Stomach (tissue), 19 donors: Measurements from ENCODE around the gene N4BP3. TPM values are rescaled to one million over a fixed set of nuclear protein-coding genes. Genes with fewer than 3 reads are reported as not detected.

Experiments
- DNase-seq, 2 donors: peaks; one replicate each; pipeline versions ENCODE4 v3.0.0 to v3.0.0-alpha.2; 2013 to 2019
- H3K27ac ChIP-seq, 5 donors: fragments of 200-600 bp in 4 of 5; sonication (generic) in 4 of 5; one replicate each; pipeline ENCODE4 v1.5.1; 2013 to 2019; ENCODE audit warnings: mild to moderate bottlenecking in 1 of 5, moderate library complexity in 1 of 5
- H3K27me3 ChIP-seq, 3 donors: fragments of 200-600 bp; sonication (generic); one replicate each; pipeline ENCODE4 v1.5.1; 2017 to 2019; ENCODE audit warnings: mixed run types in 1 of 3
- H3K36me3 ChIP-seq, 4 donors: fragments of 200-600 bp; sonication (generic); 1 replicate in 3 of 4; 2 replicates in 1 of 4; pipeline ENCODE4 v1.5.1; 2016 to 2019
- H3K4me1 ChIP-seq, 4 donors: fragments of 200-600 bp; sonication (generic); one replicate each; pipeline ENCODE4 v1.5.1; 2016 to 2019
- H3K4me3 ChIP-seq, 4 donors: fragments of 200-600 bp; sonication (generic) in 3 of 4; one replicate each; pipeline ENCODE4 v1.5.1; 2016 to 2019; ENCODE audit warnings: mild to moderate bottlenecking in 1 of 4
- H3K9me3 ChIP-seq, 4 donors: fragments of 200-600 bp; sonication (generic); one replicate each; pipeline ENCODE4 v1.5.1; 2016 to 2019
- CTCF ChIP-seq, 7 experiments: fragments of 450-650 bp in 4 of 7; fragments of 200-600 bp in 3 of 7; sonication (generic) in 3 of 7; IDR thresholded peaks; one replicate each; pipeline ENCODE4 v1.5.1; 2016 to 2019; ENCODE audit warnings: antibody characterized with exemption in 7 of 7, control low read depth in 2 of 7, mild to moderate bottlenecking in 1 of 7
- EP300 ChIP-seq: sonication (generic); formaldehyde crosslinking; IDR thresholded peaks from one replicate; pipeline ENCODE4 v1.6.1; 2017; ENCODE audit warnings: antibody characterized with exemption
- POLR2A ChIP-seq, 4 donors: fragments of 450-650 bp; IDR thresholded peaks; one replicate each; pipeline ENCODE4 v1.6.1; 2016; ENCODE audit warnings: antibody characterized with exemption in 4 of 4, control low read depth in 2 of 4, mild to moderate bottlenecking in 1 of 4, moderate library complexity in 1 of 4
- POLR2AphosphoS5 ChIP-seq, 3 donors: sonication (generic); formaldehyde crosslinking; IDR thresholded peaks; one replicate each; pipeline ENCODE4 v1.6.1; 2016; ENCODE audit warnings: antibody characterized with exemption in 3 of 3
- WGBS, 5 donors: extraction: QIAGEN DNeasy Blood & Tissue Kit in 3 of 5; methylation state at CpG; one replicate each; pipeline versions ENCODE4 v1.1.5 to v1.1.7; 2013 to 2018; 5-methylcytosine and 5-hydroxymethylcytosine counted together
- intact Hi-C: fragments of 100-400 bp; cut with DNase I; formaldehyde crosslinking; loops from one replicate; pipeline ENCODE4 v1.15.1; 2023; ENCODE audit warnings: low total_unique reads
- long read RNA-seq, 10 donors: transcript quantifications; one replicate each; lab custom pipeline, GENCODE V29; 2026
- polyA plus RNA-seq, 3 donors: library from polyadenylated mRNA; stranded (reverse); fragments of 200-250 nt; gene quantifications; one replicate each; pipeline ENCODE4 v1.2.3, GENCODE V29; 2013
- total RNA-seq, 5 donors: library from RNA; depleted of rRNA; stranded (reverse); fragments of >200 nt; gene quantifications; one replicate each; pipeline versions ENCODE4 v1.1.0 to v1.2.3, GENCODE V29; 2014 to 2016
- donor health status: healthy with polysubstance abuse.
- donor health status: Bipolar disorder and iron deficiency.
- donor health status: healthy.

Gene N4BP3
- total RNA-seq (1 to 10 TPM in 4 of 5 donors, not detected in 1; 2.7 to 6.1 (median 3.9) TPM), polyA plus RNA-seq (1 to 10 TPM; 2.6 to 3.8 (median 2.9) TPM)
- long read RNA-seq, donor 1: 0 reads
- long read RNA-seq, donor 2: 0 reads
- long read RNA-seq, donor 3, full-length matches to known transcripts: 1 of 1 reads
- long read RNA-seq, donor 3, partial matches to known transcripts: 0 of 1 reads
- long read RNA-seq, donor 3, other reads (novel, unspliced or antisense): 0 of 1 reads
- long read RNA-seq, donor 4: 0 reads
- long read RNA-seq, donor 5: 0 reads
- long read RNA-seq, donor 6, full-length matches to known transcripts: 3 of 3 reads
- long read RNA-seq, donor 6, partial matches to known transcripts: 0 of 3 reads
- long read RNA-seq, donor 6, other reads (novel, unspliced or antisense): 0 of 3 reads
- long read RNA-seq, donor 7: 0 reads
- long read RNA-seq, donor 8, full-length matches to known transcripts: 3 of 3 reads
- long read RNA-seq, donor 8, partial matches to known transcripts: 0 of 3 reads
- long read RNA-seq, donor 8, other reads (novel, unspliced or antisense): 0 of 3 reads
- long read RNA-seq, donor 9: 0 reads
- long read RNA-seq, donor 10: 0 reads

- H3K27me3 ChIP-seq: peaks cover 0 to 68% (median 19%) of the 10 kb centered on the region in 3 donors
- no peak for TF ChIP-seq POLR2A (IDR thresholded peaks at IDR 0.05)
- peak in 2 of 3 donors; percentile 24 to 36 for TF ChIP-seq POLR2AphosphoS5 (IDR thresholded peaks at IDR 0.05)
- H3K9me3 ChIP-seq: no peaks in the 10 kb centered on the region
- 1 to 27% (median 2%) methylated on average over 4 to 96 of the region's 96 CpGs for WGBS, 5 donors
- H3K27ac ChIP-seq: peak within 1 kb of the TSS; percentile 53 to 79 (median 69)
- no peaks in the 10 kb centered on the region for H3K36me3 ChIP-seq
- intact Hi-C loops: no loop called here
- peak within 1 kb of the TSS; percentile 52 to 79 (median 54) for H3K4me3 ChIP-seq
- peaks cover 18 to 54% (median 47%) of the 10 kb centered on the region in 4 donors for H3K4me1 ChIP-seq
- peak; percentile 83 to 93 for DNase-seq
These were observed at the start of gene N4BP3 for GRCh38 chr5:178113141-178113787. TSS of gene N4BP3 (plus strand) at chr5:178113532. CDS start at chr5:178119584, 6,052 bp downstream.

- H3K9me3 ChIP-seq: no peaks in the 10 kb centered on the region
- intact Hi-C loops: no loop called here
- WGBS, 5 donors: 59 to 67% (median 64%) methylated on average over 6 of the region's 6 CpGs
- TF ChIP-seq CTCF (IDR thresholded peaks at IDR 0.05) (no peak), POLR2A (IDR thresholded peaks at IDR 0.05) (no peak), POLR2AphosphoS5 (IDR thresholded peaks at IDR 0.05) (no peak), EP300 (no peak)
- peaks cover 0 to 12% (median 0%) of the 10 kb centered on the region in 3 donors for H3K27me3 ChIP-seq
- H3K27ac ChIP-seq: no peak overlapping the region
- no peak for DNase-seq
- H3K4me3 ChIP-seq: no peak overlapping the region
- H3K36me3 ChIP-seq: no peaks in the 10 kb centered on the region
- no peaks in the 10 kb centered on the region for H3K4me1 ChIP-seq
These were observed 45.6 kb upstream of the N4BP3 start for GRCh38 chr5:178067755-178068154.

- H3K9me3 ChIP-seq: no peaks in the 10 kb centered on the region
- no peak for TF ChIP-seq EP300
- no peak for TF ChIP-seq CTCF (IDR thresholded peaks at IDR 0.05)
- no peak for TF ChIP-seq POLR2A (IDR thresholded peaks at IDR 0.05)
- TF ChIP-seq POLR2AphosphoS5 (IDR thresholded peaks at IDR 0.05): no peak
- no peak overlapping the region for H3K27ac ChIP-seq
- WGBS, 5 donors: 42 to 53% (median 45%) methylated on average over 5 of the region's 5 CpGs
- H3K4me1 ChIP-seq: no peaks in the 10 kb centered on the region
- H3K36me3 ChIP-seq: no peaks in the 10 kb centered on the region
- H3K27me3 ChIP-seq: peaks cover 0 to 17% (median 0%) of the 10 kb centered on the region in 3 donors
- intact Hi-C loops: no loop called here
- DNase-seq: peak in 1 of 2 donors; percentile 22
- no peak overlapping the region for H3K4me3 ChIP-seq
These were observed 45.0 kb upstream of the N4BP3 start for GRCh38 chr5:178068293-178068692.

- intact Hi-C loops: loop anchor here (5.0 kb wide), 1 partner anchor 92 kb away; no protein-coding TSS in a partner anchor
- no peak for TF ChIP-seq POLR2AphosphoS5 (IDR thresholded peaks at IDR 0.05)
- no peak for TF ChIP-seq POLR2A (IDR thresholded peaks at IDR 0.05)
- TF ChIP-seq EP300: no peak
- no peak for TF ChIP-seq CTCF (IDR thresholded peaks at IDR 0.05)
- WGBS, 5 donors: 38 to 64% (median 41%) methylated on average over 4 to 5 of the region's 5 CpGs
- Histone ChIP-seq H3K4me1 (no peaks in the 10 kb centered on the region), H3K9me3 (no peaks in the 10 kb centered on the region), H3K27ac (no peak overlapping the region), H3K36me3 (no peaks in the 10 kb centered on the region), H3K4me3 (no peak overlapping the region), H3K27me3 (peaks cover 0 to 34% (median 9%) of the 10 kb centered on the region in 3 donors)
- peak in 1 of 2 donors; percentile 51 for DNase-seq
These were observed 43.4 kb upstream of the N4BP3 start for GRCh38 chr5:178069909-178070308.
